Muscle of leg (tissue), 9 donors: Measurements from ENCODE around the gene CSAG3. TPM values are rescaled to one million over a fixed set of nuclear protein-coding genes. Genes with fewer than 3 reads are reported as not detected.

ENCODE experiments used
- polyA plus RNA-seq, 8 donors: library from polyadenylated mRNA; unstranded; fragments of 120-200 nt; gene quantifications; one replicate each; pipeline versions ENCODE4 v1.2.1 to v1.2.3, GENCODE V29; 2013; ENCODE audit warnings: inconsistent platforms in 1 of 8, low replicate concordance in 1 of 8; ENCODE audit not compliant: insufficient read length in 8 of 8, insufficient read depth in 1 of 8
- total RNA-seq: library from RNA; stranded (reverse); fragments of 120-200 nt; gene quantifications from one replicate; pipeline ENCODE4 v1.2.4, GENCODE V29; 2013

Gene CSAG3
- total and polyA plus RNA-seq, 9 donors = not detected

Other genes with a start within 250 kb of the CSAG3 start
- gene GABRQ, start 121.3 kb upstream of the CSAG3 start, total RNA-seq = 1.2 TPM
- gene GABRQ, start 121.3 kb upstream of the CSAG3 start, polyA plus RNA-seq = 1 to 10 TPM; 1.1 to 2.5 (median 1.9) TPM
- gene MAGEA3, start 60.4 kb upstream of the CSAG3 start, total RNA-seq = not detected
- gene MAGEA3, start 60.4 kb upstream of the CSAG3 start, polyA plus RNA-seq = not detected
- gene CSAG2, start 49.9 kb upstream of the CSAG3 start, total RNA-seq = not detected
- not detected for gene CSAG2, start 49.9 kb upstream of the CSAG3 start, polyA plus RNA-seq
- gene MAGEA2B, start 44.6 kb upstream of the CSAG3 start, total RNA-seq = not detected
- not detected for gene MAGEA2B, start 44.6 kb upstream of the CSAG3 start, polyA plus RNA-seq
- not detected for gene CSAG1, start 25.5 kb upstream of the CSAG3 start, total RNA-seq
- gene CSAG1, start 25.5 kb upstream of the CSAG3 start, polyA plus RNA-seq = not detected
- gene MAGEA12, start 25.5 kb upstream of the CSAG3 start, total RNA-seq = not detected
- not detected for gene MAGEA12, start 25.5 kb upstream of the CSAG3 start, polyA plus RNA-seq
- not detected for gene MAGEA2, start 5.4 kb upstream of the CSAG3 start, total RNA-seq
- not detected for gene MAGEA2, start 5.4 kb upstream of the CSAG3 start, polyA plus RNA-seq
- not detected for gene MAGEA6, start 10.5 kb downstream of the CSAG3 start, total RNA-seq
- gene MAGEA6, start 10.5 kb downstream of the CSAG3 start, polyA plus RNA-seq = under 1 TPM in 2 of 8 donors, not detected in 6; 0.06 to 0.10 TPM
- gene CETN2, start 71.5 kb downstream of the CSAG3 start, total RNA-seq = 35.5 TPM
- 10 to 100 TPM; 31.3 to 40.2 (median 33.0) TPM for gene CETN2, start 71.5 kb downstream of the CSAG3 start, polyA plus RNA-seq
- gene NSDHL, start 71.8 kb downstream of the CSAG3 start, total RNA-seq = 6.8 TPM
- 10 to 100 TPM; 11.7 to 18.1 (median 13.6) TPM for gene NSDHL, start 71.8 kb downstream of the CSAG3 start, polyA plus RNA-seq
- gene ZNF185, start 138.8 kb downstream of the CSAG3 start, total RNA-seq = 18.3 TPM
- gene ZNF185, start 138.8 kb downstream of the CSAG3 start, polyA plus RNA-seq = 10 to 100 TPM in 7 of 8 donors, 1 to 10 TPM in 1; 8.1 to 98.7 (median 17.4) TPM
- not detected for gene PNMA5, start 234.9 kb downstream of the CSAG3 start, total RNA-seq
- gene PNMA5, start 234.9 kb downstream of the CSAG3 start, polyA plus RNA-seq = not detected